Ishikawa (cell line): ENCODE measurements around the gene SLC2A1.

ENCODE experiments used
- CEBPB ChIP-seq: IDR thresholded peaks from 2 replicates; pipeline ENCODE4 v1.6.1; 2012
- CREB1 ChIP-seq: IDR thresholded peaks from 2 replicates; pipeline ENCODE4 v1.6.1; 2012; ENCODE audit warnings: low read depth
- EGR1 ChIP-seq: IDR thresholded peaks from 2 replicates; pipeline ENCODE4 v1.6.1; 2012
- EP300 ChIP-seq: IDR thresholded peaks from 2 replicates; pipeline ENCODE4 v1.6.1; 2012; ENCODE audit warnings: borderline replicate concordance
- FOXM1 ChIP-seq: IDR thresholded peaks from 2 replicates; pipeline ENCODE4 v1.6.1; 2012; ENCODE audit warnings: low read depth, borderline replicate concordance
- NFIC ChIP-seq: IDR thresholded peaks from 2 replicates; pipeline ENCODE4 v1.6.1; 2012
- RAD21 ChIP-seq: IDR thresholded peaks from 2 replicates; pipeline ENCODE4 v1.6.1; 2012; ENCODE audit warnings: low read depth
- TAF1 ChIP-seq: IDR thresholded peaks from 2 replicates; pipeline ENCODE4 v1.6.1; 2012; ENCODE audit warnings: low read depth, mild to moderate bottlenecking
- TCF12 ChIP-seq: IDR thresholded peaks from 2 replicates; pipeline ENCODE4 v1.6.1; 2012; ENCODE audit warnings: low read depth
- TEAD4 ChIP-seq: IDR thresholded peaks from 2 replicates; pipeline ENCODE4 v1.6.1; 2012
- YY1 ChIP-seq: IDR thresholded peaks from 2 replicates; pipeline ENCODE4 v1.6.1; 2012; ENCODE audit warnings: low read depth
- ZBTB7A ChIP-seq: IDR thresholded peaks from 2 replicates; pipeline ENCODE4 v1.6.1; 2012; ENCODE audit warnings: low read depth
- TF ChIP-seq, protein P1 (sequence below): IDR thresholded peaks from 2 replicates; pipeline ENCODE4 v1.6.1; 2012
- TF ChIP-seq, protein P2 (sequence below): IDR thresholded peaks from 2 replicates; pipeline ENCODE4 v1.6.1; 2012
- TF ChIP-seq, protein P3 (sequence below): IDR thresholded peaks from 2 replicates; pipeline ENCODE4 v1.6.1; 2012; ENCODE audit warnings: low read depth, mild to moderate bottlenecking

SLC2A1 gene

DNA sequence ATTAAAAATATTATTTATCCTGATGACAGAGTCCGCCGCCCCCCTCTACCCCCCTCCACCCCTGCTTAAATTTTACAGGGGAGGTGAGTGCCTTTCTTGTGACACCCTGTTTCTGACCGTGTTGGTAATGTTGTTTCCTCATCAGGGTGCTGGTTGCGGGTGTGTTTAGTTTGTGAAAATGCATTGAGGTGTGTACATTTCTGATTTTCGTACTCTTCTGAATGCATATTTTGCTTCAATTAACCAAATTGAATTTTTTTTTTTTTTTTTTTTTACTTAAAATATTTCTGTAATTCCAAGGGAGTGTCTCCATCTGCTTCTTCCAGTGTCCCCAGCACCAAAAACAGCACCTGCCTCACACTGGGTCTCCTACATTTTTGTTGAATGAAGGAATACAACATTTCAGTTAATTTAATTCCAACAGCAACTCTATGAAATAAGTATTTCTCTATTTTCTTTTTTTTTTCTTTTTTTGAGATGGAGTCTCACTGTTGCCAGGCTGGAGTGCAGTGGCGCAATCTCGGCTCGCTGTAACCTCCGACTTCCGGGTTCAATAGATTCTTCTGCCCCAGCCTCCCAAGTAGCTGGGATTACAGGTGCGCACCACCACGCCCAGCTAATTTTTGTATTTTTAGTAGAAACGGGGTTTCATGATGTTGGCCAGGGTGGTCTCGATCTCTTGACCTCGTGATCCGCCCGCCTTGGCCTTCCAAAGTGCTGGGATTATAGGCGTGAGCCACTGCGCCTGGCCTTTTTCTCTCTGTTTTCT lies 5.6 kb upstream of the SLC2A1 start:
- TF ChIP-seq TAF1 (no peak), ZBTB7A (no peak), EGR1 (no peak), TCF12 (no peak), RAD21 (no peak), TEAD4 (no peak), CEBPB (no peak), NFIC (no peak), CREB1 (no peak), YY1 (no peak)
- TF ChIP-seq, protein P1, sequence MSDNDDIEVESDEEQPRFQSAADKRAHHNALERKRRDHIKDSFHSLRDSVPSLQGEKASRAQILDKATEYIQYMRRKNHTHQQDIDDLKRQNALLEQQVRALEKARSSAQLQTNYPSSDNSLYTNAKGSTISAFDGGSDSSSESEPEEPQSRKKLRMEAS: no peak
- TF ChIP-seq, protein P2, sequence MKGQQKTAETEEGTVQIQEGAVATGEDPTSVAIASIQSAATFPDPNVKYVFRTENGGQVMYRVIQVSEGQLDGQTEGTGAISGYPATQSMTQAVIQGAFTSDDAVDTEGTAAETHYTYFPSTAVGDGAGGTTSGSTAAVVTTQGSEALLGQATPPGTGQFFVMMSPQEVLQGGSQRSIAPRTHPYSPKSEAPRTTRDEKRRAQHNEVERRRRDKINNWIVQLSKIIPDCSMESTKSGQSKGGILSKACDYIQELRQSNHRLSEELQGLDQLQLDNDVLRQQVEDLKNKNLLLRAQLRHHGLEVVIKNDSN: no peak

DNA sequence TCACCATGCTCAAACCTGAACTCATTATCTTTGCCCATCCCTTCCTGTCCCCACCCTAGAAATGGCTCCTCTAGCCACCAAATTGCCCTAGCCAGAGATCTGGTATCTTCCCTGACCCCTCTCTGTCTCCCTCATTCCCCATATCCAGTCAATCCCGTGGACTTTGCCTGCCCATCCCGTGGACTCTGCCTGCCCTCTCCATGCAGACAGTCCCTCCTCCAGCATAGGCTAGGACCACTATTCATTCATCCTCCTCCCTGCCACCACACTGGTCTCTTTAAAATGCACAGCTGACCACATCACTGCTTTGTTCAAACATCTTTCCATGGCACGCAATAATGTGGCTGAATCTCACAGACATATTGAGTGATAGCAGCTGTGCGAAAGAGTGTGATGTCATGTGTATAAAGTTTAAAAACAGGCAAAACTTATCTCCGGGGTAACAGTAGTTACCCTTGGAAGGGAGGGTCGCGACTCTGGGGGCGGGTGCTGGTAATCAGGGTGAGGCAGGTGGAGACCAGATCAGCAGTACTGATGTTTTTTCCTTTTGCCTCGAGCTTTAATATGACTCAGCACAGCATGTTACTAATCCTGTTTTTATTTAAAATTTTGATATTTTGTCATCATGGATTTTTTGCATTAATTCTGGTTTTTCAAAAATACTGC lies 4.8 kb upstream of the SLC2A1 start:
- TF ChIP-seq TAF1 (no peak), CREB1 (no peak), YY1 (no peak), ZBTB7A (no peak), TCF12 (no peak), TEAD4 (no peak)
- TF ChIP-seq, protein P3, sequence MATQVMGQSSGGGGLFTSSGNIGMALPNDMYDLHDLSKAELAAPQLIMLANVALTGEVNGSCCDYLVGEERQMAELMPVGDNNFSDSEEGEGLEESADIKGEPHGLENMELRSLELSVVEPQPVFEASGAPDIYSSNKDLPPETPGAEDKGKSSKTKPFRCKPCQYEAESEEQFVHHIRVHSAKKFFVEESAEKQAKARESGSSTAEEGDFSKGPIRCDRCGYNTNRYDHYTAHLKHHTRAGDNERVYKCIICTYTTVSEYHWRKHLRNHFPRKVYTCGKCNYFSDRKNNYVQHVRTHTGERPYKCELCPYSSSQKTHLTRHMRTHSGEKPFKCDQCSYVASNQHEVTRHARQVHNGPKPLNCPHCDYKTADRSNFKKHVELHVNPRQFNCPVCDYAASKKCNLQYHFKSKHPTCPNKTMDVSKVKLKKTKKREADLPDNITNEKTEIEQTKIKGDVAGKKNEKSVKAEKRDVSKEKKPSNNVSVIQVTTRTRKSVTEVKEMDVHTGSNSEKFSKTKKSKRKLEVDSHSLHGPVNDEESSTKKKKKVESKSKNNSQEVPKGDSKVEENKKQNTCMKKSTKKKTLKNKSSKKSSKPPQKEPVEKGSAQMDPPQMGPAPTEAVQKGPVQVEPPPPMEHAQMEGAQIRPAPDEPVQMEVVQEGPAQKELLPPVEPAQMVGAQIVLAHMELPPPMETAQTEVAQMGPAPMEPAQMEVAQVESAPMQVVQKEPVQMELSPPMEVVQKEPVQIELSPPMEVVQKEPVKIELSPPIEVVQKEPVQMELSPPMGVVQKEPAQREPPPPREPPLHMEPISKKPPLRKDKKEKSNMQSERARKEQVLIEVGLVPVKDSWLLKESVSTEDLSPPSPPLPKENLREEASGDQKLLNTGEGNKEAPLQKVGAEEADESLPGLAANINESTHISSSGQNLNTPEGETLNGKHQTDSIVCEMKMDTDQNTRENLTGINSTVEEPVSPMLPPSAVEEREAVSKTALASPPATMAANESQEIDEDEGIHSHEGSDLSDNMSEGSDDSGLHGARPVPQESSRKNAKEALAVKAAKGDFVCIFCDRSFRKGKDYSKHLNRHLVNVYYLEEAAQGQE: no peak
- TF ChIP-seq, protein P1: no peak

DNA sequence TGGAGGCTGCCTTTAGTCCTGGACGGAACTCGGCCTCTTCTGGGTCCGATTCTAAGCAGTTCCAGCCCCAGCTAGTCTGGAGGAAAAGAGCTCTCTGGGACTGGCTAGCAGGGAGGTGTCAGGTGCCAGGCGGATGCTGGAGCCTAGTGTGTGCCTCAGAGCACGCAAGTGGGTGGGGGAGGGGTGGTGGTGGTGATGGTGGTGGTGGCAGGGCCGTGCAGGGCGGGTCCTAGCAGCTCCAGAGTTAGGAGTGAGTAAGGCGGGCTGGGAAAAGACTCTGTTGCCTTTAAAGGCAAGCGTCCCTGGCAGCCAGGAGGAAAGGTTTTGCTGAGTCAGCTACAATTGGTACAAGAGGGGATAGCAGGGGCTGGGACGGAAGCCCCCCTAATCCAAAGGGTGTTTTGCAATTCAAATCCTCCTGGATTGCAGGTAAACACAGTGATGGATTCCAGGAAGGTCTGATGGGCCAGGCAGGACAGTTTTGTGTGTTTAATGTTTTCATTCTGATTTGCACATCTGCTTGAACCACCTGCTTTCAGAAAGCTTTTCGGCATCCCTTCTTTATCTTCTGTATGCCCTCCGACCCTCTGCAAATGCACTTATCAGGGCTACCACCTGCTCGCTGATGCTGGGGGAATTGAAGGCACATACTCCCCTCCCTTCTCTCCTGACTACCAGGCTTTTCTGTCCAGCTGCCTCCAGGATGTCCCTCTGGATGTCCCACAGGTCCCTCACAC lies 4.1 kb upstream of the SLC2A1 start:
- TF ChIP-seq NFIC (no peak), TEAD4 (no peak), YY1 (no peak), CEBPB (no peak), TCF12 (no peak), EGR1 (no peak), ZBTB7A (no peak), EP300 (no peak), TAF1 (no peak)
- TF ChIP-seq, protein P2: no peak
- TF ChIP-seq, protein P3: no peak

DNA sequence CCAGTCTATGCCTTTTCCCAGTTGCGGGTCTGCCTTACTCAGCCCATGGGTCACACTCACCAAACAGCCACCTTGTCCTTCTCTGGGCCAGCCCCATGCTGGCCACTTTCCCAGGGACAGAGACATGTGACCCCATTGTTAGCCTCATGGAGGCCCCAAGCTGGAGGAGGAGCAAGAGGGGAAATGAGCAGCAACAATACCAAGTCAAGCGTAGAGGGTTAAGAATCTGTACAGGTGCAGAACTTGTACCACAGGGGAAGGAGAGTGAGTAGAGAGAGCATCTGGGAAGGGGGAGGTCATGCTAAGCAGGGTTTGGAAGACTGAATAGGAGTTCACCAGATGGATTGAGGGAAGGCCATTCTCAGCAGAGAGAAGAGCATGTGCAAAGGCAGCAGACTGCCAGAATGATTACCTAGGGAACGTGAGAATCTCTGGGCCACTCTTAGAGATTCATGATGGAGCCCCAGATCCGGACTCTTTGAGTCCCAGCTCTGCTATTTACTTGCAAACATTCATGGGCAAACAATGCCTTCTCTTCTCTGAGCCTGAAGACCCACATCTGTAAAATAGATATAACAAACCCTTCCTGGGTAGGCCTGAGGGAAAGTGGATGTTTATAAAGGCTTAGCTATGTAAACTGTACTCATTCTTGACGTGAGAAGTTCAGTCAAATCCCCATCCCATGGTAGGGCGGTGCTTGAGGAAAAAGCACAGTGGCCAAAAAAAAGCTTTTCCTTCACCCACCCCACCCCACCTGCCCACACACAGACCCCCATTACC lies 2.8 kb upstream of the SLC2A1 start:
- TF ChIP-seq, protein P2: peak; percentile 90
- TF ChIP-seq NFIC (peak; percentile 77), RAD21 (no peak), CREB1 (no peak), TEAD4 (no peak; the same call in 1 of the 2 replicates), TCF12 (peak; percentile 75), FOXM1 (no peak), EGR1 (no peak), TAF1 (no peak), YY1 (0 out of 2 replicates have a peak, but pooled peaks have one; percentile 20), ZBTB7A (no peak), CEBPB (no peak), EP300 (peak; percentile 62; the same call in 1 of the 2 replicates)
- TF ChIP-seq, protein P3: no peak
- TF ChIP-seq, protein P1: peak; percentile 62; the same call in 1 of the 2 replicates
